H1 (cell line): ENCODE data around the gene THOC5. TPM values are rescaled to one million over a fixed set of nuclear protein-coding genes. Genes with fewer than 3 reads are reported as not detected.

Source experiments
- ATF2 ChIP-seq: IDR thresholded peaks from 2 replicates; pipeline ENCODE4 v1.6.1; 2012; ENCODE audit warnings: low read length, inconsistent platforms
- JUND ChIP-seq: IDR thresholded peaks from 2 replicates; pipeline ENCODE4 v1.6.1; 2011; ENCODE audit warnings: mild to moderate bottlenecking, improper control_type of control experiment, low read length
- KDM1A ChIP-seq: fragments of 200-600, 300-600 bp; sonication (generic); IDR thresholded peaks from 2 replicates; pipeline ENCODE4 v1.7.1; 2016; ENCODE audit warnings: mild to moderate bottlenecking, low read length, borderline replicate concordance
- KDM4A ChIP-seq: IDR thresholded peaks from one replicate; pipeline ENCODE4 v1.7.1; 2012; ENCODE audit warnings: low read depth, mild to moderate bottlenecking, moderate library complexity, low read length, inconsistent platforms; ENCODE audit not compliant: severe bottlenecking
- RXRA ChIP-seq: IDR thresholded peaks from 2 replicates; pipeline ENCODE4 v1.6.1; 2011; ENCODE audit warnings: low read depth, mild to moderate bottlenecking, low read length, moderate library complexity; ENCODE audit not compliant: insufficient read depth
- SIX5 ChIP-seq: IDR thresholded peaks from 2 replicates; pipeline ENCODE4 v1.6.1; 2011; ENCODE audit warnings: mild to moderate bottlenecking, low read depth, low read length
- SP1 ChIP-seq: IDR thresholded peaks from 2 replicates; pipeline ENCODE4 v1.6.1; 2011; ENCODE audit warnings: low read depth, low read length
- polyA plus RNA-seq, 7 experiments: library from polyadenylated mRNA; depleted of rRNA in 3 of 7; stranded (reverse) in 5 of 7; unstranded in 2 of 7; fragments of >200 nt in 5 of 7; fragments of 200-250 nt in 2 of 7; gene quantifications; 1 replicate in 5 of 7; 2 replicates in 1 of 7; 4 replicates in 1 of 7; pipeline versions ENCODE4 v1.2.1 to v1.2.3, GENCODE V29; 2011 to 2013; ENCODE audit warnings: missing spikeins in 2 of 7, mixed read lengths in 2 of 7
- total RNA-seq: library from RNA; stranded (reverse); fragmentation: NEBNext Ultra II Directional; extraction: Animal tissue kit (Norgen Biotek cat#: 25700); gene quantifications from 2 replicates; pipeline ENCODE4 v1.2.1, GENCODE V29; 2021

Gene THOC5
- total and polyA plus RNA-seq, 2 of the 8 experiments (the other 6 are each of a cell fraction or from before 2014, with no cell fraction given): 27.7 to 65.7 TPM

- no peak for TF ChIP-seq ATF2
- no peak for TF ChIP-seq SP1
- TF ChIP-seq KDM1A: no peak
- TF ChIP-seq JUND: no peak
- TF ChIP-seq RXRA: no peak
- TF ChIP-seq SIX5: no peak
- no peak for TF ChIP-seq KDM4A
Observed at GRCh38 chr22:29503811-29504372, 49.7 kb downstream of the THOC5 start (continued).
